Esophagus (tissue), 2 donors: ENCODE results near the gene CDCA5. TPM values are rescaled to one million over a fixed set of nuclear protein-coding genes. Genes with fewer than 3 reads are reported as not detected.

Experiments used
- H3K27ac ChIP-seq, 2 donors: one replicate each; pipeline ENCODE4 v1.5.1; 2013; ENCODE audit warnings: low read depth in 2 of 2, mild to moderate bottlenecking in 2 of 2, inconsistent platforms in 1 of 2, low read length in 1 of 2, moderate library complexity in 1 of 2
- H3K27me3 ChIP-seq, 2 donors: one replicate each; pipeline ENCODE4 v1.6.1; 2013; ENCODE audit warnings: low read length in 2 of 2, control low read depth in 1 of 2, mild to moderate bottlenecking in 1 of 2; ENCODE audit not compliant: insufficient read depth in 2 of 2, control insufficient read depth in 1 of 2
- H3K36me3 ChIP-seq, 2 donors: one replicate each; pipeline ENCODE4 v1.6.1; 2013; ENCODE audit warnings: low read length in 1 of 2; ENCODE audit not compliant: control insufficient read depth in 2 of 2, insufficient read depth in 2 of 2
- H3K4me1 ChIP-seq, 2 donors: one replicate each; pipeline ENCODE4 v1.6.1; 2013; ENCODE audit warnings: low read length in 1 of 2; ENCODE audit not compliant: control insufficient read depth in 2 of 2, insufficient read depth in 2 of 2
- H3K4me3 ChIP-seq, 2 donors: one replicate each; pipeline ENCODE4 v1.5.1; 2013; ENCODE audit warnings: low read length in 2 of 2, mild to moderate bottlenecking in 2 of 2, low read depth in 1 of 2, moderate library complexity in 1 of 2
- H3K9me3 ChIP-seq, 2 donors: one replicate each; pipeline ENCODE4 v1.6.1; 2013; ENCODE audit warnings: mild to moderate bottlenecking in 2 of 2, low read depth in 1 of 2, low read length in 1 of 2, moderate library complexity in 1 of 2; ENCODE audit not compliant: control insufficient read depth in 2 of 2, insufficient read depth in 1 of 2
- WGBS, 2 donors: extraction: QIAGEN DNeasy Blood & Tissue Kit; methylation state at CpG; one replicate each; pipeline ENCODE4 v1.1.7; 2013; 5-methylcytosine and 5-hydroxymethylcytosine counted together
- polyA plus RNA-seq, 2 donors: library from polyadenylated mRNA; stranded (reverse); fragments of 200-250 nt; gene quantifications; one replicate each; pipeline ENCODE4 v1.2.3, GENCODE V29; 2013
- donor health status: healthy with polysubstance abuse.
- donor health status: Bipolar disorder and iron deficiency.

The CDCA5 gene
- polyA plus RNA-seq, 2 donors, result 4.3 to 8.8 TPM

DNA sequence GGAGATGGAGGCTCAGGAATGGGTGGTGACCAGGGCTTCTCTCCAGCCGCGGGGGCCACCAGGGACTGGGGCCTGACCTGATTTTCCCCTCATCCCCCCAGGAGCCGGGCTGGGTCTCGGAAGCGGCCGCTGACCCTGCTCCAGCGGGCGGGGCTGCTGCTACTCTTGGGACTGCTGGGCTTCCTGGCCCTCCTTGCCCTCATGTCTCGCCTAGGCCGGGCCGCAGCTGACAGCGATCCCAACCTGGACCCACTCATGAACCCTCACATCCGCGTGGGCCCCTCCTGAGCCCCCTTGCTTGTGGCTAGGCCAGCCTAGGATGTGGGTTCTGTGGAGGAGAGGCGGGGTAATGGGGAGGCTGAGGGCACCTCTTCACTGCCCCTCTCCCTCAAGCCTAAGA lies 4.0 kb upstream of the CDCA5 start:
- Histone ChIP-seq H3K4me1 (peaks cover 0 to 3% of the 10 kb centered on the region in 2 donors), H3K27ac (no peak overlapping the region), H3K27me3 (no peaks in the 10 kb centered on the region), H3K9me3 (no peaks in the 10 kb centered on the region), H3K4me3 (no peak overlapping the region), H3K36me3 (peaks cover 19 to 29% of the 10 kb centered on the region in 2 donors)
- 95 to 97% methylated on average over 14 to 15 of the region's 15 CpGs for WGBS, 2 donors

DNA sequence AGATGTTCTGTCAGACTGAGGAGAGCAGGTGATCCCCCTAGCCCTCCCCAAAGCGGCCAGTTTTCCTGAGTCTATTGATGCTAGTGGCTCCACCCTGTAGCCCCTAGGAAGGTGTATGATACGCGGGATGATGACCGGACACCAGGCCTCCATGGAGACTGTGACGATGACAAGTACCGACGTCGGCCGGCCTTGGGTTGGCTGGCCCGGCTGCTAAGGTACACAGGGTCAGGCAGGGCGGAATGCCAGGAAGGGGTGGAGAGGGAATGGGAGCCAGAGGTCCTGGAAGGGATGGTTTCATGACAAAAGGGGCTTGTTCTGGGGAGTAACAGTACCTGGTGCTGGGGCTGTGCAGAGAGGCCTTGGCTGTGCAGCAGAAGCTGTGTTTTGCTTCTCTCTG lies 3.4 kb upstream of the CDCA5 start:
- Histone ChIP-seq H3K27me3 (no peaks in the 10 kb centered on the region), H3K4me1 (peaks cover 0 to 3% of the 10 kb centered on the region in 2 donors), H3K4me3 (no peak overlapping the region), H3K9me3 (no peaks in the 10 kb centered on the region), H3K27ac (no peak overlapping the region), H3K36me3 (peaks cover 19 to 29% of the 10 kb centered on the region in 2 donors)
- 84 to 90% methylated on average over 11 of the region's 11 CpGs for WGBS, 2 donors

DNA sequence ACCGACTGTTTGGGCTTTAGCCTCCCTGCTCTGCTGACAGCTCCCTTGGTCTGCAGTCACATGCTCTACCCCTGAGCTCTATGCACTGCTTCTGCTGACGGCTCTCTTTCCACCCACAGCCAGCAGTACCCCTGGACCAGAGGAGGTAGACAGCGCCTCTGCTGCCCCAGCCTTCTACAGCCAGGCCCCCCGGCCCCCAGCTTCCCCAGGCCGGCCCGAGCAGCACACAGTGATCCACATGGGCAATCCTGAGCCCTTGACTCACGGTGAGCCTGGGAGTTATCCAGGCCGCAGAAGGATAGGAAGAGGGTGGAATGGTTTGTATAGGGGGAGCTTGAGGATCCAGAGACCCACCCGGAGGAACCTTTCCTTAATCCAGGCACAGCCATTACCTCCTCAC lies 3.0 kb upstream of the CDCA5 start:
- Histone ChIP-seq H3K9me3 (no peaks in the 10 kb centered on the region), H3K4me1 (peaks cover 0 to 3% of the 10 kb centered on the region in 2 donors), H3K4me3 (no peak overlapping the region), H3K36me3 (peaks cover 19 to 29% of the 10 kb centered on the region in 2 donors), H3K27me3 (no peaks in the 10 kb centered on the region), H3K27ac (no peak overlapping the region)
- 90 to 95% methylated on average over 9 of the region's 9 CpGs for WGBS, 2 donors

DNA sequence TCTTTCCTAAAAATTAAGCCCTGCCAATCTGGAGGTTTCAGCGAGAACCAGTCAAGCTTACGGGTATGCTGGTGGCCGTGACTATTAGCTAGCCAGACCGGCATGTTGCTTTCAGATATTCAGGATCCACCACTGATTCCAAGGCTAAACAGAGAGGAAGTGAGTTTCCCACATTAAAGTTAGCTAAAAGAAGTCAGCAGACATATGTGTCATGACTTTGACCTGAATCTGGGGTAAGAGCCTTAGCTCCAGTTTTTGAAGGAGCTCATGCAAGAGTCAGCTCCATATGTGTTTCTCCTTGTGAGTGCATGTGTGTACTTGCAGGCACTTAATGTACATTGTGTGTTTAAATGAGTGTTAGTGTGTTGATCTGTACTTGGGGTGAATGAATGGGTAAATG lies 1.6 kb upstream of the CDCA5 start:
- Histone ChIP-seq H3K4me3 (no peak overlapping the region), H3K4me1 (peaks cover 0 to 3% of the 10 kb centered on the region in 2 donors), H3K27me3 (no peaks in the 10 kb centered on the region), H3K9me3 (no peaks in the 10 kb centered on the region), H3K27ac (no peak overlapping the region), H3K36me3 (peaks cover 19 to 29% of the 10 kb centered on the region in 2 donors)
- WGBS, 2 donors, result 78 to 91% methylated on average over 4 of the region's 4 CpGs

DNA sequence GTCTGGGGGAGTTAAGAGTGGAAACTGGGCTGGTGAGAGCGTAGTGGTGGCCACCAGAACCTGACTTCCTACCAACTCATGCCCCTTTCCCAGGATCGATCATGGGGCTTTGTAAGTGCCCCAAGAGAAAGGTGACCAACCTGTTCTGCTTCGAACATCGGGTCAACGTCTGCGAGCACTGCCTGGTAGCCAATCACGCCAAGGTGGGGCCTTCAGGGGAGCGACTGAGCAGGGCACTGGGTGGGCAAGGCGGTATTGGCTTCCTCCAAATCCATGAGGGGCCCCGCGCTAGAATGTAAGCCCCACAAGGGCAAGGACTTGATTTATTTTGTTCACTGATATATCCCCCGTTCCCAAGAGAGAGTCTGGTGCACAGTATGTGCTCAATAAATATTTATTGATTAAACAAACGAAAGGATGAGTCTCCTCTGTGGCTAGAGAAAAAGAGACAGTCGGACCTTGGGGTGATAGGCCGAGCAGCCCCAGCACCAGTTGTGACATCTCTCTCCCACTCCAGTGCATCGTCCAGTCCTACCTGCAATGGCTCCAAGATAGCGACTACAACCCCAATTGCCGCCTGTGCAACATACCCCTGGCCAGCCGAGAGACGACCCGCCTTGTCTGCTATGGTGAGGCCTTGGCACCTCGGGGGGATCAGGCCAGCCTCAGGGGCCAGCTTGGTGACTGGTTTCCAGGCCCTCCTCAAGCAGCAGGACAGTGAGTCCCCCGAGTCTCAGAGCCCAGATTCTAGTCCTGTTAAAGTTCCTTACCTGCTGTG lies 947 bp upstream of the CDCA5 start:
- H3K4me3 ChIP-seq, result peak overlapping the region; percentile 77 to 83
- no peaks in the 10 kb centered on the region for H3K27me3 ChIP-seq
- WGBS, 2 donors, result 39 to 43% methylated on average over 23 of the region's 23 CpGs
- H3K27ac ChIP-seq, result peak overlapping the region; percentile 98
- H3K4me1 ChIP-seq, result peaks cover 0 to 3% of the 10 kb centered on the region in 2 donors
- H3K9me3 ChIP-seq, result no peaks in the 10 kb centered on the region
- H3K36me3 ChIP-seq, result peaks cover 19 to 29% of the 10 kb centered on the region in 2 donors

DNA sequence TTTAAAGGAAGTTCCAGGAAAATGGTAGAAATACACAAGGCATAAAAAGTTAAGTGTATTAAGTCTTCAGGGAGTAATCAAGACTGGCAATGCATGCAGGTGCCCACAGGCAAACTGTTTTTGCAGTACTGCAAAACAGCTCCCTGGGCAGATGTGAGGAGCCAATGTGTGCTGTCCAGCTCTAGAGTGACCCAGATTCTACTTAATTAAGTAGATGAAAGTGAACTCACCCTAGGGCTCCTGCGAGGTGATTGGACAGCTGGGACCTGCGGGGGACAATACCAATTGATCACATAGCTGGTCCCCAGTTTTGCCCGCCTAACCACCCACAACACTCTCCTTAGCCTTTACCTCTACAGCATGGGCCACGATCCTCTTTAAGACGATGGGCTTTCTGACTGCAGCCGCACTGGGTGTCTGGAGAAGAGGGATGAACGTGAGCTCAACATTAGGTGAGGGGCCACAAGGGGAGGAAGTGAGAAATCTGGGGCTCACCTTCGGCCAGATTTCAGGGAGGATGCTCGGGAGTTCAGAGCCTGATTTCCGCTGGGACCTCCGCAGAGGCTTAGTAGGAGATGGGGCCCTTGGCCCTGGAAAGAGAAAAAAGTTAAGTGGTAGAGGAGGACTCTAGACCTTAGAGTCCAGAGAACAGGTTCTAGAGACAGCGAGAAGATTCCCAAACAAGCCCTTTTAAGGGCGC lies 556 bp downstream of the CDCA5 start:
- H3K27ac ChIP-seq, result peak overlapping the region in 1 of 2 donors; percentile 6

DNA sequence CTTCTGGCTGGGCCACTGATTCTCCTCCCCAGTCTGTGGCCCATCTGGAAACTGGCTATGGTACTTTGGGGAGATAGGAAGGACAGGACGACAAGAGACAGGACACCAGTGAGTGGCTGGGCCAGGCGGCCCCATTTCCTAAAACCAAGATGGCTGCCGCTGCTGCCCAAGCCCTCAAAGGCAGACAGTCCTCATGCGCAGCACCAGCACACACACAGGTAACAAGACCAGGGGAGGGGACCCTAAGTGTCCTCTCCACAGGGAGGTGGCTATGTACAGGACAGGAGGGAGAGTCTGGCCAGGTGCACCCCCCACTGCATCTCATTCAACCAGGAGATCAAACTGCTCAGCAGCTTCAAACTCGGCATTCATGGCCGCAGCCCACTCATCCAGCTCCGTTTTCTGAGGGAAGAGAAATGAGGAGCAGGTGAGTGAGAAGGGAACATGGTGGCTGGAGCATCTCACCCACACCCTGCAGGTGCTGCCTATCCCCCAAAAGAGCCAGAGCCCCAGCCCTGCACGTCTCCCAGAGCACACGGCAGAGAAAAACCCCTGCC lies 5.0 kb downstream of the CDCA5 start:
- H3K27ac ChIP-seq, result no peak overlapping the region
- H3K36me3 ChIP-seq, result peaks cover 0 to 3% of the 10 kb centered on the region in 2 donors
- no peaks in the 10 kb centered on the region for H3K27me3 ChIP-seq
- H3K9me3 ChIP-seq, result no peaks in the 10 kb centered on the region
- no peaks in the 10 kb centered on the region for H3K4me1 ChIP-seq
- no peak overlapping the region for H3K4me3 ChIP-seq
- 86 to 95% methylated on average over 9 of the region's 9 CpGs for WGBS, 2 donors

More for the DNA sequence above, 556 bp downstream of the CDCA5 start:
- no peaks in the 10 kb centered on the region for H3K27me3 ChIP-seq
- WGBS, 2 donors, result 2 to 7% methylated on average over 13 of the region's 13 CpGs
- H3K36me3 ChIP-seq, result peaks cover 16 to 23% of the 10 kb centered on the region in 2 donors
- H3K4me3 ChIP-seq, result peak overlapping the region; percentile 77 to 83
- peaks cover 0 to 3% of the 10 kb centered on the region in 2 donors for H3K4me1 ChIP-seq
- no peaks in the 10 kb centered on the region for H3K9me3 ChIP-seq

DNA sequence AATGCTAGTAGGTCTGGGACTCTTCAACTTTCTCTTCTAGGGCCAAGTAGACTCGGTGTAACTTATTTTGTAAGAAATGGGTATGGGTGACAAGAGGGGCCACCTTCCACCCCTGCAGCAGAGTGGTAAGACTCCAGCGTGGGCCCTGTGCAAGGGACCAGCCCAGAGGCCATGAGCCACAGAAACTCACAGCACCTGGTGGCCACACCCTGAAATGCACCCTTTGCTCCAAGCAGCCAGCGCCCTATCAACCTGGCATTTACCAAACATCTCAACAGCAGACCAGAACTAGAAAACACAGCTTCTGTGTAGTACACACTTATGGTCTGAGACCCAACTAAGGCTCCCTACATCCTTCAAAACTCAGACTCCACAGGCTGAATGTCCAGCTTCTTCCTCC lies 5.7 kb downstream of the CDCA5 start:
- 54 to 61% methylated on average over 3 of the region's 3 CpGs for WGBS, 2 donors
- Histone ChIP-seq H3K4me1 (no peaks in the 10 kb centered on the region), H3K27me3 (no peaks in the 10 kb centered on the region), H3K4me3 (no peak overlapping the region), H3K27ac (no peak overlapping the region), H3K9me3 (no peaks in the 10 kb centered on the region), H3K36me3 (peaks cover 0 to 3% of the 10 kb centered on the region in 2 donors)

DNA sequence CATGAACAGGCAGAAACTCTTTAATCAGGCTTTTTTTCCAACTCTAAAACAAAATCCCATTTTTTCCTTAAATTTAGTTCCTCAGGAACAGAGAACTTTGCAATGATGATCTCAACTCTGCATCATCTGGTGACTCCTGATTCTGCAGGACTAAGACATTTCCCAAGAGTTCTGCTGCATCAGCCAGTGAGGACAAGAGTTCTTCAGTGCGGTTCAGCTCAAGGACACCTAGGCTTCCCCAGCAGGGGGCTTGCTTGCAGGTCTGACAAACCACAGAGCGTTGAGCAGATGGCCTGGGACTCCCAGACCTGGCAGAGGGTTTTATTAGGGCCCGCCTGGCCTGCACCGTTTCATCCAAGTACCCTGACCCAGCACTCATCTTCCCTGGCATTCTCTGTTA lies 6.4 kb downstream of the CDCA5 start:
- 87 to 89% methylated on average over 4 of the region's 4 CpGs for WGBS, 2 donors
- Histone ChIP-seq H3K9me3 (no peaks in the 10 kb centered on the region), H3K27ac (no peak overlapping the region), H3K27me3 (no peaks in the 10 kb centered on the region), H3K4me1 (no peaks in the 10 kb centered on the region), H3K4me3 (no peak overlapping the region), H3K36me3 (peaks cover 0 to 3% of the 10 kb centered on the region in 2 donors)
